IMR-90 (cell line): ENCODE results near the gene PID1. TPM values are rescaled to one million over a fixed set of nuclear protein-coding genes. Genes with fewer than 3 reads are reported as not detected.

ENCODE experiments used
- ATAC-seq: fragments of 200-7000 bp; cut with Tn5 transposase; 2 replicates; pipeline ENCODE4 v1.9.1; 2020; ENCODE audit warnings: low read depth, mild to moderate bottlenecking, moderate library complexity
- BruUV-seq: library from RNA; stranded (reverse); fragments of 400-500 nt; replicated peaks from 2 replicates; lab custom pipeline; 2021; lab: Mats Ljungman, UMichigan
- CTCF ChIA-PET: fragments of 300-600 bp; formaldehyde crosslinking; extraction: SDS; loops from one replicate; lab custom pipeline; 2021; ENCODE audit warnings: antibody characterized with exemption; lab: Yijun Ruan, JAX
- POLR2A ChIA-PET: fragments of 300-600 bp; sonication (Branson Sonifier 250); formaldehyde crosslinking; loops from one replicate; lab custom pipeline; 2022; ENCODE audit warnings: antibody characterized with exemption; ENCODE audit not compliant: unreplicated experiment; lab: Charles Lee
- DNase-seq: peaks from one replicate; pipeline ENCODE4 v3.0.0; 2013
- H2AFZ ChIP-seq: replicated peaks from 2 replicates; pipeline ENCODE3; 2013; ENCODE audit warnings: low read length, mild to moderate bottlenecking; ENCODE audit not compliant: poor library complexity
- H2AK5ac ChIP-seq: 2 replicates; pipeline ENCODE4 v1.6.1; 2013; ENCODE audit warnings: low read depth, low read length, inconsistent platforms
- H2AK9ac ChIP-seq: replicated peaks from 2 replicates; pipeline ENCODE3; 2013; ENCODE audit warnings: mild to moderate bottlenecking, low read depth, low read length, moderate library complexity; ENCODE audit not compliant: poor library complexity
- H2BK120ac ChIP-seq: 2 replicates; pipeline ENCODE4 v1.6.1; 2013; ENCODE audit warnings: low read depth, low read length, inconsistent platforms
- H2BK15ac ChIP-seq: 3 replicates; pipeline ENCODE4 v1.6.1; 2013; ENCODE audit warnings: low read depth, low read length, inconsistent platforms
- H2BK20ac ChIP-seq: 2 replicates; pipeline ENCODE4 v1.6.1; 2013; ENCODE audit warnings: low read depth, mild to moderate bottlenecking, inconsistent platforms, low read length, moderate library complexity
- H2BK5ac ChIP-seq: 2 replicates; pipeline ENCODE4 v1.6.1; 2013; ENCODE audit warnings: mild to moderate bottlenecking, low read depth, low read length, inconsistent platforms; ENCODE audit not compliant: poor library complexity, severe bottlenecking
- H3K14ac ChIP-seq: replicated peaks from 2 replicates; pipeline ENCODE4 v1.6.1; 2013; ENCODE audit warnings: low read depth, low read length, inconsistent platforms
- H3K18ac ChIP-seq: 2 replicates; pipeline ENCODE4 v1.6.1; 2013; ENCODE audit warnings: low read depth, low read length, control low read depth
- H3K23ac ChIP-seq: 2 replicates; pipeline ENCODE4 v1.6.1; 2013; ENCODE audit warnings: low read depth, low read length, inconsistent platforms
- H3K27ac ChIP-seq: 2 replicates; pipeline ENCODE4 v1.5.1; 2013; ENCODE audit warnings: mild to moderate bottlenecking, control low read depth, low read length; ENCODE audit not compliant: insufficient read depth
- H3K27me3 ChIP-seq: 2 replicates; pipeline ENCODE4 v1.6.1; 2013; ENCODE audit warnings: low read length; ENCODE audit not compliant: control insufficient read depth, insufficient read depth
- H3K36me3 ChIP-seq: 2 replicates; pipeline ENCODE4 v1.6.1; 2013; ENCODE audit warnings: low read length, mixed read lengths; ENCODE audit not compliant: control insufficient read depth, insufficient read depth
- H3K4ac ChIP-seq: 2 replicates; pipeline ENCODE4 v1.6.1; 2013; ENCODE audit warnings: low read depth, low read length, inconsistent platforms
- H3K4me1 ChIP-seq: 2 replicates; pipeline ENCODE4 v1.6.1; 2013; ENCODE audit warnings: low read length, mixed read lengths; ENCODE audit not compliant: control insufficient read depth, insufficient read depth
- H3K4me2 ChIP-seq: 2 replicates; pipeline ENCODE4 v1.6.1; 2013; ENCODE audit warnings: low read depth, mild to moderate bottlenecking, control low read depth, low read length, moderate library complexity
- H3K4me3 ChIP-seq: 2 replicates; pipeline ENCODE4 v1.5.1; 2013; ENCODE audit warnings: low read depth, mild to moderate bottlenecking, control low read depth, low read length, moderate library complexity; ENCODE audit not compliant: insufficient read depth
- H3K56ac ChIP-seq: 2 replicates; pipeline ENCODE4 v1.6.1; 2013; ENCODE audit warnings: low read length, inconsistent platforms; ENCODE audit not compliant: insufficient read depth; ENCODE audit errors: extremely low read depth
- H3K79me1 ChIP-seq, 2 experiments: 2 replicates each; pipeline ENCODE4 v1.6.1; 2013; ENCODE audit warnings: low read length in 2 of 2, inconsistent platforms in 1 of 2, low read depth in 1 of 2
- H3K9ac ChIP-seq: 2 replicates; pipeline ENCODE4 v1.6.1; 2013; ENCODE audit warnings: low read depth, low read length, control low read depth
- H3K9me1 ChIP-seq: 2 replicates; pipeline ENCODE4 v1.6.1; 2013; ENCODE audit warnings: low read length, inconsistent platforms; ENCODE audit not compliant: insufficient read depth
- H3K9me3 ChIP-seq: 2 replicates; pipeline ENCODE4 v1.6.1; 2013; ENCODE audit warnings: low read length; ENCODE audit not compliant: control insufficient read depth, insufficient read depth
- H4K20me1 ChIP-seq: 2 replicates; pipeline ENCODE4 v1.6.1; 2013; ENCODE audit warnings: low read length, inconsistent platforms; ENCODE audit not compliant: insufficient read depth
- H4K5ac ChIP-seq: 2 replicates; pipeline ENCODE4 v1.6.1; 2013; ENCODE audit warnings: mild to moderate bottlenecking, low read depth, low read length, control low read depth
- H4K8ac ChIP-seq, 2 experiments: 2 replicates each; pipeline ENCODE4 v1.6.1; 2013; ENCODE audit warnings: low read depth in 2 of 2, low read length in 2 of 2, control low read depth in 1 of 2, inconsistent platforms in 1 of 2
- H4K91ac ChIP-seq: 2 replicates; pipeline ENCODE4 v1.6.1; 2013; ENCODE audit warnings: low read depth, low read length, inconsistent platforms; ENCODE audit not compliant: insufficient read depth
- CHD1 ChIP-seq: IDR thresholded peaks from 2 replicates; pipeline ENCODE4 v1.6.1; 2012; ENCODE audit warnings: low read depth, low read length, improper control_type of control experiment
- FOS ChIP-seq: fragments of 150-350 bp; IDR thresholded peaks from 2 replicates; pipeline ENCODE4 v1.6.1; 2016; ENCODE audit warnings: low read depth, low read length
- WGBS, 2 experiments: methylation state at CpG; one replicate each; pipeline versions ENCODE4 v1.1.5 to v1.1.7; 2013; ENCODE audit warnings: missing lambda C conversion rate in 2 of 2; ENCODE audit not compliant: insufficient read length in 1 of 2; ENCODE audit errors: extremely low coverage in 2 of 2; 5-methylcytosine and 5-hydroxymethylcytosine counted together
- dilution Hi-C: fragments of 300-500 bp; cut with HindIII; formaldehyde crosslinking; loops from one replicate; pipeline ENCODE4 v1.14.3; 2018; ENCODE audit warnings: low sequenced_read_pairs; ENCODE audit not compliant: unreplicated experiment
- in situ Hi-C: fragments of 300-500 bp; cut with MboI; formaldehyde crosslinking; loops from 3 replicates; pipeline ENCODE4 v1.14.3; 2019; ENCODE audit warnings: low sequenced_read_pairs, inconsistent platforms, mixed read lengths
- intact Hi-C: fragments of 100-400 bp; cut with micrococcal nuclease; formaldehyde crosslinking; loops from 2 replicates; pipeline ENCODE4 v1.10.0; 2022
- polyA plus RNA-seq, 3 experiments: library from polyadenylated mRNA; depleted of rRNA; stranded (reverse); fragments of >200 nt; gene quantifications; 2 replicates each; pipeline ENCODE4 v1.2.3, GENCODE V29; 2012; ENCODE audit warnings: low replicate concordance in 1 of 3
- total RNA-seq: library from RNA; depleted of rRNA; stranded (reverse); fragments of >200 nt; gene quantifications from 2 replicates; pipeline ENCODE4 v1.2.3, GENCODE V29; 2012

PID1 gene
- total and polyA plus RNA-seq, 2 of the 4 experiments (the other 2 are of a cell fraction) = 0.90 to 1.9 TPM

DNA sequence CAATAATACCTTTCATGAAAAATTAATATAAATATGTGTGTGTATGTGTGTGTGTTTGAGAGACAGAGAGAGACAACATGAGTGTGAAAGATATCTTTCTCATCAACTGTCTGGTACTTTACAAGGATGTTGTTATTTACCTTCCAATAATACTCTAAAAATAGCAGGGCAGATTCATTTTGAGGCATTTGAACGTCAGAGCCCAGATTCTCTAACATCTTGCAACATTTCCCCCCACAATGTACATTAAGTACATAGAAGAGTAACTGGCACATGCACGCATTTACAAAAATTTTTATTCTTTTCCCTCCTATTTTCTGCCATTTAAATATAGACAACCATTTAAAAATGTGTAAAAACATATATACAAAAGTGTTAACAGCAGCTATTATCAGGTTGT is 100.9 kb downstream of the PID1 start:
- dilution Hi-C loops (no loop called here), in situ Hi-C loops (no loop called here), intact Hi-C loops (no loop called here)
- no peak overlapping the region for H2AK5ac ChIP-seq
- H3K4me3 ChIP-seq = no peak overlapping the region
- H3K14ac ChIP-seq = no peak overlapping the region
- no peak for DNase-seq
- no peak overlapping the region for H3K56ac ChIP-seq
- no peaks in the 10 kb centered on the region for H4K20me1 ChIP-seq
- no CpG with 5 or more reads among the region's 2 CpGs for WGBS, 2 experiments
- no peak for ATAC-seq
- no peak overlapping the region for H2BK120ac ChIP-seq
- no peak overlapping the region for H3K4me2 ChIP-seq
- ChIA-PET CTCF (no interaction called here), POLR2A (no interaction called here)
- H3K4ac ChIP-seq = no peak overlapping the region
- no peak overlapping the region for H3K27ac ChIP-seq
- no peak overlapping the region for H4K91ac ChIP-seq
- no peak overlapping the region for H3K23ac ChIP-seq
- no peaks in the 10 kb centered on the region for H3K9me1 ChIP-seq
- TF ChIP-seq CHD1 = no peak
- no peak for TF ChIP-seq FOS
- H4K8ac ChIP-seq = no peak overlapping the region
- H3K27me3 ChIP-seq = no peaks in the 10 kb centered on the region
- no peaks in the 10 kb centered on the region for H3K79me1 ChIP-seq
- no peaks in the 10 kb centered on the region for H3K4me1 ChIP-seq
- no peak overlapping the region for H3K9ac ChIP-seq
- no peak overlapping the region for H2BK5ac ChIP-seq
- H3K9me3 ChIP-seq = no peaks in the 10 kb centered on the region; the same call in none of the 2 replicates
- H2AFZ ChIP-seq = no peak overlapping the region
- no peak overlapping the region for H2BK15ac ChIP-seq
- no peak overlapping the region for H2AK9ac ChIP-seq
- H4K5ac ChIP-seq = no peak overlapping the region
- BruUV-seq = no TSS peak
- H2BK20ac ChIP-seq = no peak overlapping the region
- no peak overlapping the region for H3K18ac ChIP-seq
- no peaks in the 10 kb centered on the region for H3K36me3 ChIP-seq
